WERI-Rb-1 (cell line): ENCODE data around the gene TRAF7.

Experiments used
- DNase-seq: peaks from one replicate; pipeline ENCODE4 v3.0.0-alpha.2; 2020
- H3K27ac ChIP-seq: fragments of 250-450 bp; sonication (Bioruptor Pico); 2 replicates; pipeline ENCODE4 v1.5.1; 2020; ENCODE audit warnings: mild to moderate bottlenecking, moderate library complexity
- H3K27me3 ChIP-seq: fragments of 250-450 bp; sonication (Bioruptor Pico); 2 replicates; pipeline ENCODE4 v1.5.1; 2021; ENCODE audit warnings: mild to moderate bottlenecking, low read depth, moderate library complexity; ENCODE audit not compliant: insufficient read depth, severe bottlenecking
- H3K36me3 ChIP-seq: fragments of 250-450 bp; sonication (Bioruptor Pico); 2 replicates; pipeline ENCODE4 v1.5.1; 2020; ENCODE audit warnings: mild to moderate bottlenecking, moderate library complexity
- H3K4me3 ChIP-seq: 2 replicates; pipeline ENCODE4 v1.5.1; 2011; ENCODE audit warnings: low read depth, mild to moderate bottlenecking, control low read depth, low read length
- H3K9me3 ChIP-seq: fragments of 250-450 bp; sonication (Bioruptor Pico); 2 replicates; pipeline ENCODE4 v1.5.1; 2021; ENCODE audit warnings: mild to moderate bottlenecking, moderate library complexity; ENCODE audit not compliant: severe bottlenecking
- CTCF ChIP-seq: IDR thresholded peaks from 2 replicates; pipeline ENCODE4 v1.5.1; 2011; ENCODE audit warnings: low read depth, mild to moderate bottlenecking, control low read depth, inconsistent platforms, low read length

TRAF7 gene

GRCh38 chr16:2170587-2171435 is 15.2 kb downstream of the TRAF7 start:
- no peak for TF ChIP-seq CTCF
- no peak for DNase-seq
- no peaks in the 10 kb centered on the region for H3K9me3 ChIP-seq
- H3K27ac ChIP-seq = no peak overlapping the region
- H3K36me3 ChIP-seq = peaks cover 62% of the 10 kb centered on the region
- no peaks in the 10 kb centered on the region for H3K27me3 ChIP-seq
- no peak overlapping the region for H3K4me3 ChIP-seq

GRCh38 chr16:2171601-2172178 is 16.1 kb downstream of the TRAF7 start:
- no peaks in the 10 kb centered on the region for H3K27me3 ChIP-seq
- H3K9me3 ChIP-seq = no peaks in the 10 kb centered on the region
- peaks cover 60% of the 10 kb centered on the region for H3K36me3 ChIP-seq
- TF ChIP-seq CTCF = no peak
- no peak for DNase-seq
- no peak overlapping the region for H3K27ac ChIP-seq
- no peak overlapping the region for H3K4me3 ChIP-seq

DNA sequence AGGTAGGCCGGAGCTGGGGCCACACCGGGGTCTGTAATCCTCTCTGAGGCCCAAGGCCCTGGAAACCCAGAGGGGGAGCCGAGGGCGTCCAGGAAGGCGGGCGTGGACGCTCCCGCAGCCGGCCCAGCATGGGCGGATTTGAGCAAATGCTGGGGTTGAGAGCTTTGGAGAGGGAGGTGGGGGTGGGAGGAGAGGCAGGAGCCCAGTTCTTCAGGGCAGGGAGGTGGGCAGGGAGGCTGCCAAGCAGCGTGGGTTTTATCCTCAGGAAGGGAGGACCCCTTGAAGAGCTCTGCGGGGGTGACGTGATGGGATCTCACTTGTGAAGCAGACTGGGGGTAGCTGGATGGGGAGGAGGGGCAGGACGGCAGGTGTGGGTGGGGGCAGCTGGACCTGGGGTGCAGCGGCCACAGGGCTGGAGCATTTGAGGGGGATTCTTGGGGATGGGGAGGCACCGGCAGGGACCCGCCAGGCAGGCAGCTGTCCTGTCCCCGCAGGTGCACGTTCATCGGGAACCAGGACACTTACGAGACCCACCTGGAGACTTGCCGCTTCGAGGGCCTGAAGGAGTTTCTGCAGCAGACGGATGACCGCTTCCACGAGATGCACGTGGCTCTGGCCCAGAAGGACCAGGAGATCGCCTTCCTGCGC is 17.2 kb downstream of the TRAF7 start:
- H3K36me3 ChIP-seq = peaks cover 61% of the 10 kb centered on the region
- no peaks in the 10 kb centered on the region for H3K27me3 ChIP-seq
- H3K9me3 ChIP-seq = no peaks in the 10 kb centered on the region
- no peak overlapping the region for H3K4me3 ChIP-seq
- H3K27ac ChIP-seq = no peak overlapping the region
- TF ChIP-seq CTCF = no peak
- no peak for DNase-seq

DNA sequence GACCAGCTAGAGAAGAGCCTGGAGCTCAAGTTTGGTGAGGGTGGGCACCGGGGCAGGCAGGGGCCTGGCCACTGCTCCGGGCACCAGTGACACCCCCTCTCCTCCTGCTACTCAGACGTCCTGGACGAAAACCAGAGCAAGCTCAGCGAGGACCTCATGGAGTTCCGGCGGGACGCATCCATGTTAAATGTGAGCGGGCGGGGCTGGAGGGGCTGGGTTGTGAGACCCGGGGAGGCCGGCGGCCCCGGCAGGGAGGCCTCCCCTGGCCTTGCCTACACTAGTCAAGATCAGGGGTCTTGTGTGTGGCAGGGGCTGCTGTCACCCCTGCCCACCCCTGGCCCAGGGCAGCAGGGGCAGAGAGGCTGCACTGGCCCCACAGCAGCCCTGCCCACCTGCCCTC is 17.8 kb downstream of the TRAF7 start:
- H3K36me3 ChIP-seq = peaks cover 61% of the 10 kb centered on the region
- no peaks in the 10 kb centered on the region for H3K27me3 ChIP-seq
- H3K27ac ChIP-seq = no peak overlapping the region
- no peak overlapping the region for H3K4me3 ChIP-seq
- DNase-seq = no peak
- no peaks in the 10 kb centered on the region for H3K9me3 ChIP-seq
- TF ChIP-seq CTCF = no peak

DNA sequence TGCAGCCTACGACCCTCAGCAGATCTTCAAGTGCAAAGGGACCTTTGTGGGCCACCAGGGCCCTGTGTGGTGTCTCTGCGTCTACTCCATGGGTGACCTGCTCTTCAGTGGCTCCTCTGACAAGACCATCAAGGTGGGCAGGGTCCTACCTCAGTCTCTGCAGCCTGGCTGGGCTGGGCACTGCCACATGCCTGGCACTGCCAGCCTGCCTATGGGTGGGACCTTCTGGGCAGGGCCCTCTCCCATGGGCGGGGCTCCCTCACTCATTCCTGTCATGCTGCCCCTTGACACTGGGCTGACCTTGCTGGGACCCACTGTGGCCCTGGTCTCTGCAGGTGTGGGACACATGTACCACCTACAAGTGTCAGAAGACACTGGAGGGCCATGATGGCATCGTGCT is 18.3 kb downstream of the TRAF7 start:
- no peaks in the 10 kb centered on the region for H3K9me3 ChIP-seq
- TF ChIP-seq CTCF = no peak
- H3K36me3 ChIP-seq = peaks cover 62% of the 10 kb centered on the region
- no peak overlapping the region for H3K27ac ChIP-seq
- DNase-seq = no peak
- H3K27me3 ChIP-seq = no peaks in the 10 kb centered on the region
- no peak overlapping the region for H3K4me3 ChIP-seq
